ENCODE data around the gene PHF1.
A peak's percentile ranks its signal among the peaks of the same experiment; 100 is the strongest.

PHF1 gene

GRCh38 chr6:33410050-33410710 is 634 bp upstream of the PHF1 start:
- no peaks in the 10 kb centered on the region for H3K9me2 ChIP-seq (replicated peaks; ENCODE audit: control insufficient read depth, low read length)
- peaks cover 61% of the 10 kb centered on the region for H3K36me3 ChIP-seq (ENCODE audit: control insufficient read depth, low read length)
- no peaks in the 10 kb centered on the region for H3K9me3 ChIP-seq (ENCODE audit: control insufficient read depth, insufficient read depth, low read length)
- peaks cover 35% of the 10 kb centered on the region for H3K4me1 ChIP-seq (ENCODE audit: control insufficient read depth, low read length)
- no peaks in the 10 kb centered on the region for H4K20me1 ChIP-seq (ENCODE audit: control insufficient read depth, insufficient read depth, low read depth, low read length)
- H3K27me3 ChIP-seq (ENCODE audit: control insufficient read depth, low read length): no peaks in the 10 kb centered on the region
- H3K79me2 ChIP-seq (ENCODE audit: control insufficient read depth, low read length): peaks cover 8% of the 10 kb centered on the region
- peak overlapping the region; percentile 92 for H3K4me2 ChIP-seq (ENCODE audit: low read length)
- TF ChIP-seq EZH2phosphoT487 (IDR thresholded peaks at IDR 0.05; ENCODE audit: borderline replicate concordance, low read length): no peak
- TF ChIP-seq, protein P1, sequence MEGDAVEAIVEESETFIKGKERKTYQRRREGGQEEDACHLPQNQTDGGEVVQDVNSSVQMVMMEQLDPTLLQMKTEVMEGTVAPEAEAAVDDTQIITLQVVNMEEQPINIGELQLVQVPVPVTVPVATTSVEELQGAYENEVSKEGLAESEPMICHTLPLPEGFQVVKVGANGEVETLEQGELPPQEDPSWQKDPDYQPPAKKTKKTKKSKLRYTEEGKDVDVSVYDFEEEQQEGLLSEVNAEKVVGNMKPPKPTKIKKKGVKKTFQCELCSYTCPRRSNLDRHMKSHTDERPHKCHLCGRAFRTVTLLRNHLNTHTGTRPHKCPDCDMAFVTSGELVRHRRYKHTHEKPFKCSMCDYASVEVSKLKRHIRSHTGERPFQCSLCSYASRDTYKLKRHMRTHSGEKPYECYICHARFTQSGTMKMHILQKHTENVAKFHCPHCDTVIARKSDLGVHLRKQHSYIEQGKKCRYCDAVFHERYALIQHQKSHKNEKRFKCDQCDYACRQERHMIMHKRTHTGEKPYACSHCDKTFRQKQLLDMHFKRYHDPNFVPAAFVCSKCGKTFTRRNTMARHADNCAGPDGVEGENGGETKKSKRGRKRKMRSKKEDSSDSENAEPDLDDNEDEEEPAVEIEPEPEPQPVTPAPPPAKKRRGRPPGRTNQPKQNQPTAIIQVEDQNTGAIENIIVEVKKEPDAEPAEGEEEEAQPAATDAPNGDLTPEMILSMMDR (IDR thresholded peaks at IDR 0.05; ENCODE audit: low read depth, low read length, poor library complexity, severe bottlenecking): no peak
- peak overlapping the region; percentile 86 for H3K27ac ChIP-seq (ENCODE audit: low read depth, low read length)
- peaks cover 47% of the 10 kb centered on the region for H3F3A ChIP-seq (ENCODE audit: control insufficient read depth, insufficient read depth)
- peak overlapping the region; percentile 79 for H3K4me3 ChIP-seq (ENCODE audit: low read length)

DNA sequence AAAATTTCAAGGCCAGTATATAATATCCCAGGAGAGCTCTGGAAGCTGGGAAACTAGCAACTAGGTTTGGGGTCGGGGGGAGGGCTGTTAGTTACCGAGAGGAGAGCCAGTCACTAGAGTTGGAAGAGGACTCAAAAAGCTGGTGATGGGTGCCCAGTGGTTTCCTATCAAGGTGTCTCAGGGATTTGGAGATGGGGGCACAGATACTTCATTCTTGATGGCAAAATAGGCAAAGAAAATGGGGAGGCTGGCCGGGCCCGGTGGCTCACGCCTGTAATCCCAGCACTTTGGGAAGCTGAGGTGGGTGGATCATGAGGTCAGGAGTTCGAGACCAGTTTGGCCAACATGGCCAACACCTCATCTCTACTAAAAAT is 805 bp downstream of the PHF1 start:
- H3K4me3 ChIP-seq (ENCODE audit: low read length): peak overlapping the region; percentile 83
- H3K27ac ChIP-seq (ENCODE audit: low read depth, low read length): peak overlapping the region; percentile 61; the same call in 1 of the 2 replicates
- no peaks in the 10 kb centered on the region for H3K9me3 ChIP-seq (ENCODE audit: control insufficient read depth, insufficient read depth, low read length)
- H3K4me2 ChIP-seq (ENCODE audit: low read length): peak overlapping the region; percentile 88
- H4K20me1 ChIP-seq (ENCODE audit: control insufficient read depth, insufficient read depth, low read depth, low read length): no peaks in the 10 kb centered on the region; the same call in 1 of the 2 replicates
- H3K79me2 ChIP-seq (ENCODE audit: control insufficient read depth, low read length): peaks cover 22% of the 10 kb centered on the region
- H3K27me3 ChIP-seq (ENCODE audit: control insufficient read depth, low read length): no peaks in the 10 kb centered on the region
- H3K4me1 ChIP-seq (ENCODE audit: control insufficient read depth, low read length): peaks cover 49% of the 10 kb centered on the region
- peaks cover 45% of the 10 kb centered on the region for H3F3A ChIP-seq (ENCODE audit: control insufficient read depth, insufficient read depth)
- no peak for TF ChIP-seq EZH2phosphoT487 (IDR thresholded peaks at IDR 0.05; ENCODE audit: borderline replicate concordance, low read length)
- TF ChIP-seq, protein P1 (IDR thresholded peaks at IDR 0.05; ENCODE audit: low read depth, low read length, poor library complexity, severe bottlenecking): no peak
- H3K36me3 ChIP-seq (ENCODE audit: control insufficient read depth, low read length): peaks cover 60% of the 10 kb centered on the region
- no peaks in the 10 kb centered on the region for H3K9me2 ChIP-seq (replicated peaks; ENCODE audit: control insufficient read depth, low read length)

- no peak overlapping the region for H3K27ac ChIP-seq (ENCODE audit: low read depth, low read length)
- no peaks in the 10 kb centered on the region for H3K9me2 ChIP-seq (replicated peaks; ENCODE audit: control insufficient read depth, low read length)
- no peaks in the 10 kb centered on the region; the same call in 1 of the 2 replicates for H4K20me1 ChIP-seq (ENCODE audit: control insufficient read depth, insufficient read depth, low read depth, low read length)
- no peaks in the 10 kb centered on the region for H3K27me3 ChIP-seq (ENCODE audit: control insufficient read depth, low read length)
- H3K4me2 ChIP-seq (ENCODE audit: low read length): no peak overlapping the region
- peaks cover 30% of the 10 kb centered on the region for H3K79me2 ChIP-seq (ENCODE audit: control insufficient read depth, low read length)
- H3K4me1 ChIP-seq (ENCODE audit: control insufficient read depth, low read length): peaks cover 52% of the 10 kb centered on the region
- H3K36me3 ChIP-seq (ENCODE audit: control insufficient read depth, low read length): peaks cover 55% of the 10 kb centered on the region
- no peaks in the 10 kb centered on the region for H3K9me3 ChIP-seq (ENCODE audit: control insufficient read depth, insufficient read depth, low read length)
- no peak for TF ChIP-seq EZH2phosphoT487 (IDR thresholded peaks at IDR 0.05; ENCODE audit: borderline replicate concordance, low read length)
- TF ChIP-seq, protein P1 (IDR thresholded peaks at IDR 0.05; ENCODE audit: low read depth, low read length, poor library complexity, severe bottlenecking): no peak
- H3F3A ChIP-seq (ENCODE audit: control insufficient read depth, insufficient read depth): peaks cover 37% of the 10 kb centered on the region
- H3K4me3 ChIP-seq (ENCODE audit: low read length): no peak overlapping the region
Measured at GRCh38 chr6:33412140-33413009, 1.6 kb downstream of the PHF1 start.
